Neural cell (in vitro differentiated cells): ENCODE results near the gene NTN4. TPM values are rescaled to one million over a fixed set of nuclear protein-coding genes. Genes with fewer than 3 reads are reported as not detected.

Source experiments
- H2AFZ ChIP-seq: fragments of 200-600, 300-800 bp; sonication (generic), shearing (Covaris generic); 2 replicates; pipeline ENCODE4 v1.6.0; 2014; ENCODE audit warnings: low read depth, mild to moderate bottlenecking, antibody characterized with exemption, low read length, moderate library complexity
- H3F3A ChIP-seq: fragments of 200-600 bp; shearing (Covaris generic); 2 replicates; pipeline ENCODE4 v1.6.1; 2016; ENCODE audit warnings: mild to moderate bottlenecking, moderate library complexity, mixed read lengths, antibody characterized with exemption, low read length; ENCODE audit not compliant: insufficient read depth, poor library complexity, severe bottlenecking
- H3K27ac ChIP-seq: fragments of 200-600, 300-800 bp; sonication (generic), shearing (Covaris generic); 2 replicates; pipeline ENCODE4 v1.5.1; 2014; ENCODE audit warnings: mild to moderate bottlenecking, low read length, moderate library complexity
- H3K27me3 ChIP-seq: fragments of 300-800, 200-600 bp; sonication (generic), shearing (Covaris generic); 2 replicates; pipeline ENCODE4 v1.6.0; 2014; ENCODE audit warnings: mild to moderate bottlenecking, low read depth, low read length, moderate library complexity; ENCODE audit not compliant: insufficient read depth
- H3K36me3 ChIP-seq: fragments of 300-800, 200-600 bp; sonication (generic), shearing (Covaris generic); 2 replicates; pipeline ENCODE4 v1.5.1; 2014; ENCODE audit warnings: mild to moderate bottlenecking, antibody characterized with exemption, low read length, moderate library complexity; ENCODE audit not compliant: insufficient read depth
- H3K4me2 ChIP-seq: fragments of 300-800, 200-600 bp; sonication (generic), shearing (Covaris generic); 2 replicates; pipeline ENCODE4 v1.6.0; 2014; ENCODE audit warnings: mild to moderate bottlenecking, low read length
- H3K4me3 ChIP-seq: fragments of 300-800, 200-600 bp; sonication (generic), shearing (Covaris generic); 2 replicates; pipeline ENCODE4 v1.5.1; 2014; ENCODE audit warnings: mild to moderate bottlenecking, low read length, moderate library complexity
- H3K79me2 ChIP-seq: fragments of 200-600 bp; shearing (Covaris generic); replicated peaks from 2 replicates; pipeline ENCODE4 v1.6.0; 2014; ENCODE audit warnings: mild to moderate bottlenecking, low read length, moderate library complexity; ENCODE audit not compliant: insufficient read depth
- H3K9ac ChIP-seq: fragments of 300-800, 200-600 bp; sonication (generic), shearing (Covaris generic); 2 replicates; pipeline ENCODE4 v1.6.1; 2016; ENCODE audit warnings: mild to moderate bottlenecking, low read length, mixed read lengths
- H3K9me2 ChIP-seq: fragments of 200-600 bp; shearing (Covaris generic); 2 replicates; pipeline ENCODE4 v1.6.1; 2016; ENCODE audit warnings: mild to moderate bottlenecking, low read length, mixed read lengths; ENCODE audit not compliant: insufficient read depth
- H3K9me3 ChIP-seq: fragments of 200-600, 300-800 bp; sonication (generic), shearing (Covaris generic); 2 replicates; pipeline ENCODE4 v1.6.1; 2016; ENCODE audit warnings: mild to moderate bottlenecking, mixed run types, low read length, moderate library complexity, mixed read lengths
- H4K20me1 ChIP-seq: fragments of 200-600 bp; shearing (Covaris generic); 2 replicates; pipeline ENCODE4 v1.6.1; 2016; ENCODE audit warnings: mild to moderate bottlenecking, mixed run types; ENCODE audit not compliant: insufficient read depth
- EP300 ChIP-seq: fragments of 450-650 bp; conservative IDR thresholded peaks from 2 replicates; pipeline ENCODE4 v1.6.1; 2014; ENCODE audit warnings: antibody characterized with exemption, mild to moderate bottlenecking, moderate library complexity; ENCODE audit not compliant: poor library complexity, severe bottlenecking
- EZH2 ChIP-seq: fragments of 200-600, 300-800 bp; shearing (Covaris generic), sonication (generic); IDR thresholded peaks from 2 replicates; pipeline ENCODE4 v1.6.1; 2014; ENCODE audit warnings: antibody characterized with exemption, low read length, borderline replicate concordance, mild to moderate bottlenecking; ENCODE audit not compliant: insufficient read depth, poor library complexity, severe bottlenecking
- MXI1 ChIP-seq: fragments of 450-650 bp; conservative IDR thresholded peaks from 2 replicates; pipeline ENCODE4 v1.6.1; 2014; ENCODE audit warnings: antibody characterized with exemption, mild to moderate bottlenecking; ENCODE audit not compliant: poor library complexity, severe bottlenecking
- POLR2AphosphoS5 ChIP-seq: IDR thresholded peaks from 2 replicates; pipeline ENCODE4 v1.6.1; 2012
- RAD21 ChIP-seq: fragments of 450-650 bp; conservative IDR thresholded peaks from 2 replicates; pipeline ENCODE4 v1.6.1; 2014; ENCODE audit warnings: antibody characterized with exemption, mild to moderate bottlenecking, moderate library complexity
- SMC3 ChIP-seq: fragments of 450-650 bp; conservative IDR thresholded peaks from 2 replicates; pipeline ENCODE4 v1.6.1; 2014; ENCODE audit warnings: antibody characterized with exemption, mild to moderate bottlenecking, moderate library complexity; ENCODE audit not compliant: poor library complexity
- TAF1 ChIP-seq: IDR thresholded peaks from 2 replicates; pipeline ENCODE4 v1.6.1; 2012; ENCODE audit warnings: low read depth
- polyA plus RNA-seq: library from polyadenylated mRNA; depleted of rRNA; stranded (reverse); fragments of >200 nt; gene quantifications from 2 replicates; pipeline ENCODE4 v1.2.3, GENCODE V29; 2014
- TF ChIP-seq, protein P1 (sequence below): fragments of 450-650 bp; IDR thresholded peaks from 2 replicates; pipeline ENCODE4 v1.5.1; 2014; ENCODE audit warnings: antibody characterized with exemption, mild to moderate bottlenecking, moderate library complexity; ENCODE audit not compliant: poor library complexity, severe bottlenecking
- TF ChIP-seq, protein P2 (sequence below): IDR thresholded peaks from 2 replicates; pipeline ENCODE4 v1.6.1; 2012; ENCODE audit warnings: borderline replicate concordance

Gene NTN4
- polyA plus RNA-seq, 1 donor from 2014 or later, result 12.4 TPM

- Histone ChIP-seq H3K9me2 (no peaks in the 10 kb centered on the region), H3K79me2 (no peaks in the 10 kb centered on the region), H3K27me3 (no peaks in the 10 kb centered on the region), H3K4me3 (no peak overlapping the region), H3K27ac (no peak overlapping the region), H3K4me2 (no peak overlapping the region), H2AFZ (no peak overlapping the region), H3K9me3 (no peaks in the 10 kb centered on the region), H3F3A (no peaks in the 10 kb centered on the region), H3K9ac (no peak overlapping the region), H3K36me3 (no peaks in the 10 kb centered on the region), H4K20me1 (no peaks in the 10 kb centered on the region)
- TF ChIP-seq EP300 (no peak), RAD21 (no peak), POLR2AphosphoS5 (no peak), MXI1 (no peak), SMC3 (no peak), TAF1 (no peak), EZH2 (no peak)
- TF ChIP-seq, protein P1, sequence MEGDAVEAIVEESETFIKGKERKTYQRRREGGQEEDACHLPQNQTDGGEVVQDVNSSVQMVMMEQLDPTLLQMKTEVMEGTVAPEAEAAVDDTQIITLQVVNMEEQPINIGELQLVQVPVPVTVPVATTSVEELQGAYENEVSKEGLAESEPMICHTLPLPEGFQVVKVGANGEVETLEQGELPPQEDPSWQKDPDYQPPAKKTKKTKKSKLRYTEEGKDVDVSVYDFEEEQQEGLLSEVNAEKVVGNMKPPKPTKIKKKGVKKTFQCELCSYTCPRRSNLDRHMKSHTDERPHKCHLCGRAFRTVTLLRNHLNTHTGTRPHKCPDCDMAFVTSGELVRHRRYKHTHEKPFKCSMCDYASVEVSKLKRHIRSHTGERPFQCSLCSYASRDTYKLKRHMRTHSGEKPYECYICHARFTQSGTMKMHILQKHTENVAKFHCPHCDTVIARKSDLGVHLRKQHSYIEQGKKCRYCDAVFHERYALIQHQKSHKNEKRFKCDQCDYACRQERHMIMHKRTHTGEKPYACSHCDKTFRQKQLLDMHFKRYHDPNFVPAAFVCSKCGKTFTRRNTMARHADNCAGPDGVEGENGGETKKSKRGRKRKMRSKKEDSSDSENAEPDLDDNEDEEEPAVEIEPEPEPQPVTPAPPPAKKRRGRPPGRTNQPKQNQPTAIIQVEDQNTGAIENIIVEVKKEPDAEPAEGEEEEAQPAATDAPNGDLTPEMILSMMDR, result no peak
- TF ChIP-seq, protein P2, sequence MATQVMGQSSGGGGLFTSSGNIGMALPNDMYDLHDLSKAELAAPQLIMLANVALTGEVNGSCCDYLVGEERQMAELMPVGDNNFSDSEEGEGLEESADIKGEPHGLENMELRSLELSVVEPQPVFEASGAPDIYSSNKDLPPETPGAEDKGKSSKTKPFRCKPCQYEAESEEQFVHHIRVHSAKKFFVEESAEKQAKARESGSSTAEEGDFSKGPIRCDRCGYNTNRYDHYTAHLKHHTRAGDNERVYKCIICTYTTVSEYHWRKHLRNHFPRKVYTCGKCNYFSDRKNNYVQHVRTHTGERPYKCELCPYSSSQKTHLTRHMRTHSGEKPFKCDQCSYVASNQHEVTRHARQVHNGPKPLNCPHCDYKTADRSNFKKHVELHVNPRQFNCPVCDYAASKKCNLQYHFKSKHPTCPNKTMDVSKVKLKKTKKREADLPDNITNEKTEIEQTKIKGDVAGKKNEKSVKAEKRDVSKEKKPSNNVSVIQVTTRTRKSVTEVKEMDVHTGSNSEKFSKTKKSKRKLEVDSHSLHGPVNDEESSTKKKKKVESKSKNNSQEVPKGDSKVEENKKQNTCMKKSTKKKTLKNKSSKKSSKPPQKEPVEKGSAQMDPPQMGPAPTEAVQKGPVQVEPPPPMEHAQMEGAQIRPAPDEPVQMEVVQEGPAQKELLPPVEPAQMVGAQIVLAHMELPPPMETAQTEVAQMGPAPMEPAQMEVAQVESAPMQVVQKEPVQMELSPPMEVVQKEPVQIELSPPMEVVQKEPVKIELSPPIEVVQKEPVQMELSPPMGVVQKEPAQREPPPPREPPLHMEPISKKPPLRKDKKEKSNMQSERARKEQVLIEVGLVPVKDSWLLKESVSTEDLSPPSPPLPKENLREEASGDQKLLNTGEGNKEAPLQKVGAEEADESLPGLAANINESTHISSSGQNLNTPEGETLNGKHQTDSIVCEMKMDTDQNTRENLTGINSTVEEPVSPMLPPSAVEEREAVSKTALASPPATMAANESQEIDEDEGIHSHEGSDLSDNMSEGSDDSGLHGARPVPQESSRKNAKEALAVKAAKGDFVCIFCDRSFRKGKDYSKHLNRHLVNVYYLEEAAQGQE, result no peak
Measured at GRCh38 chr12:95673576-95673975, 117.0 kb downstream of the NTN4 start.

- Histone ChIP-seq H3K79me2 (no peaks in the 10 kb centered on the region), H3K4me3 (no peak overlapping the region), H3K9me2 (no peaks in the 10 kb centered on the region), H3K9ac (no peak overlapping the region), H3K36me3 (no peaks in the 10 kb centered on the region), H3K27ac (no peak overlapping the region), H3K27me3 (no peaks in the 10 kb centered on the region), H3F3A (no peaks in the 10 kb centered on the region), H2AFZ (no peak overlapping the region), H3K9me3 (no peaks in the 10 kb centered on the region), H3K4me2 (no peak overlapping the region), H4K20me1 (no peaks in the 10 kb centered on the region)
- TF ChIP-seq, protein P1, result no peak
- TF ChIP-seq, protein P2, result no peak
- no peak for TF ChIP-seq RAD21
- TF ChIP-seq EZH2, result no peak
- no peak for TF ChIP-seq EP300
- no peak for TF ChIP-seq TAF1
- no peak for TF ChIP-seq SMC3
- TF ChIP-seq MXI1, result no peak
- TF ChIP-seq POLR2AphosphoS5, result no peak
Measured at GRCh38 chr12:95672166-95672565, 118.4 kb downstream of the NTN4 start.
